Fibroblast of lung (primary cell): ENCODE results near the gene SEC23A. TPM values are rescaled to one million over a fixed set of nuclear protein-coding genes. Genes with fewer than 3 reads are reported as not detected.

Experiments
- DNase-seq, 2 donors: peaks; one replicate each; pipeline versions ENCODE4 v3.0.0 to v3.0.0-alpha.2; 2010; ENCODE audit warnings: low read depth in 2 of 2
- H2AFZ ChIP-seq: 2 replicates; pipeline ENCODE4 v1.5.1; 2012; ENCODE audit warnings: low read length, control low read depth, inconsistent platforms
- H3K27ac ChIP-seq: 2 replicates; pipeline ENCODE4 v1.5.1; 2011; ENCODE audit warnings: low read length, control low read depth; ENCODE audit not compliant: insufficient read depth
- H3K27me3 ChIP-seq: 2 replicates; pipeline ENCODE4 v1.5.1; 2011; ENCODE audit warnings: mild to moderate bottlenecking, low read length; ENCODE audit not compliant: control insufficient read depth, insufficient read depth
- H3K36me3 ChIP-seq: 2 replicates; pipeline ENCODE4 v1.5.1; 2011; ENCODE audit warnings: low read length; ENCODE audit not compliant: control insufficient read depth, insufficient read depth
- H3K4me1 ChIP-seq: 2 replicates; pipeline ENCODE4 v1.5.1; 2011; ENCODE audit warnings: low read length; ENCODE audit not compliant: control insufficient read depth, insufficient read depth; ENCODE audit errors: extremely low read depth
- H3K4me2 ChIP-seq: 2 replicates; pipeline ENCODE4 v1.5.1; 2011; ENCODE audit warnings: low read length, control low read depth; ENCODE audit not compliant: insufficient read depth; ENCODE audit errors: extremely low read depth
- H3K4me3 ChIP-seq, 4 experiments: fragments of 200-600 bp in 1 of 4; sonication (generic) in 1 of 4; replicated peaks in 1 of 4; 2 replicates each; pipeline ENCODE4 v1.5.1; 2011 to 2016; ENCODE audit warnings: low read length in 4 of 4, low read depth in 3 of 4, mild to moderate bottlenecking in 3 of 4, control low read depth in 2 of 4, inconsistent platforms in 1 of 4, mixed read lengths in 1 of 4; ENCODE audit not compliant: insufficient read depth in 1 of 4; ENCODE audit errors: control extremely low read depth in 1 of 4
- H3K79me2 ChIP-seq: 2 replicates; pipeline ENCODE4 v1.5.1; 2012; ENCODE audit warnings: mild to moderate bottlenecking, low read length, inconsistent platforms; ENCODE audit not compliant: control insufficient read depth, insufficient read depth
- H3K9ac ChIP-seq: 2 replicates; pipeline ENCODE4 v1.5.1; 2011; ENCODE audit warnings: mild to moderate bottlenecking, low read length, control low read depth; ENCODE audit not compliant: insufficient read depth
- H3K9me3 ChIP-seq: 2 replicates; pipeline ENCODE4 v1.5.1; 2012; ENCODE audit warnings: low read depth, low read length; ENCODE audit not compliant: control insufficient read depth, insufficient read depth
- H4K20me1 ChIP-seq: 2 replicates; pipeline ENCODE4 v1.5.1; 2011; ENCODE audit warnings: low read length; ENCODE audit not compliant: control insufficient read depth, insufficient read depth; ENCODE audit errors: extremely low read depth
- EZH2 ChIP-seq: IDR thresholded peaks from 2 replicates; pipeline ENCODE4 v1.5.1; 2012; ENCODE audit warnings: low read length, control low read depth, mild to moderate bottlenecking; ENCODE audit errors: missing control alignments
- polyA plus RNA-seq, 2 donors: library from polyadenylated mRNA; depleted of rRNA in 1 of 2; stranded (reverse) in 1 of 2; unstranded in 1 of 2; fragments of >200 nt; gene quantifications; 2 replicates each; pipeline ENCODE4 v1.2.1, GENCODE V29; 2011 to 2012; ENCODE audit warnings: missing spikeins in 1 of 2
- total RNA-seq: library from RNA; depleted of rRNA; stranded (reverse); fragments of >200 nt; gene quantifications from 2 replicates; pipeline ENCODE4 v1.2.1, GENCODE V29; 2014
- TF ChIP-seq, protein P1 (sequence below), 2 donors: IDR thresholded peaks in 1 of 2; conservative IDR thresholded peaks in 1 of 2; 1 replicate in 1 of 2; 2 replicates in 1 of 2; pipeline ENCODE4 v1.5.1; 2011 to 2012; ENCODE audit warnings: low read length in 2 of 2, control low read depth in 1 of 2, inconsistent platforms in 1 of 2, low read depth in 1 of 2, mild to moderate bottlenecking in 1 of 2

SEC23A gene
- total and polyA plus RNA-seq, 2 donors (not counting 1 experiment from before 2014, with no cell fraction given), result 271 to 287 TPM

DNA sequence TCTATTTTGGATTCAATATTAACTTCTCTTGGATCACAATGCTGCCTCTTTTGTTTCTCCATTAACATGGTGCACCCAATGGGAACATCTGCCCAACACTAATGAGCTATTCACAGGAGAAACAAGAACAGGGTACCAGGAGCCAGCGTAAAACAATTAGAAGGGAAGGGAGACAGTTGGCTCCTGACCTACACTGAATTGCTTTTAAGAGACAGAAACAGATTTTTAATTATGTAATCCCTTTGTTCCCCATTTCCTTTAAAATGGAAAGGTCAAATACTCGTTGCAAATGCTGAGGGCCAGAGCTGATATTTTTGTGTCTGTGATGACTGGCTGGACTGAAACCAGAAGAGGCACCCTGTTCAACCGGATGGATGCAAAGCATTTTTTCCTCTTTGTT is 108.3 kb downstream of the SEC23A start:
- Histone ChIP-seq H3K36me3 (no peaks in the 10 kb centered on the region), H3K27me3 (no peaks in the 10 kb centered on the region), H2AFZ (no peak overlapping the region), H3K79me2 (no peaks in the 10 kb centered on the region), H3K4me2 (no peak overlapping the region), H3K4me1 (no peaks in the 10 kb centered on the region), H3K27ac (no peak overlapping the region), H4K20me1 (no peaks in the 10 kb centered on the region), H3K9me3 (no peaks in the 10 kb centered on the region), H3K9ac (no peak overlapping the region), H3K4me3 (no peak overlapping the region)
- no peak for DNase-seq
- TF ChIP-seq, protein P1, sequence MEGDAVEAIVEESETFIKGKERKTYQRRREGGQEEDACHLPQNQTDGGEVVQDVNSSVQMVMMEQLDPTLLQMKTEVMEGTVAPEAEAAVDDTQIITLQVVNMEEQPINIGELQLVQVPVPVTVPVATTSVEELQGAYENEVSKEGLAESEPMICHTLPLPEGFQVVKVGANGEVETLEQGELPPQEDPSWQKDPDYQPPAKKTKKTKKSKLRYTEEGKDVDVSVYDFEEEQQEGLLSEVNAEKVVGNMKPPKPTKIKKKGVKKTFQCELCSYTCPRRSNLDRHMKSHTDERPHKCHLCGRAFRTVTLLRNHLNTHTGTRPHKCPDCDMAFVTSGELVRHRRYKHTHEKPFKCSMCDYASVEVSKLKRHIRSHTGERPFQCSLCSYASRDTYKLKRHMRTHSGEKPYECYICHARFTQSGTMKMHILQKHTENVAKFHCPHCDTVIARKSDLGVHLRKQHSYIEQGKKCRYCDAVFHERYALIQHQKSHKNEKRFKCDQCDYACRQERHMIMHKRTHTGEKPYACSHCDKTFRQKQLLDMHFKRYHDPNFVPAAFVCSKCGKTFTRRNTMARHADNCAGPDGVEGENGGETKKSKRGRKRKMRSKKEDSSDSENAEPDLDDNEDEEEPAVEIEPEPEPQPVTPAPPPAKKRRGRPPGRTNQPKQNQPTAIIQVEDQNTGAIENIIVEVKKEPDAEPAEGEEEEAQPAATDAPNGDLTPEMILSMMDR (conservative IDR thresholded peaks at IDR 0.05 in 1 of 2, IDR thresholded peaks at IDR 0.05 in 1 of 2; ENCODE audit: low read depth in 1 of 2, low read length in 2 of 2), result no peak
- TF ChIP-seq EZH2, result no peak

DNA sequence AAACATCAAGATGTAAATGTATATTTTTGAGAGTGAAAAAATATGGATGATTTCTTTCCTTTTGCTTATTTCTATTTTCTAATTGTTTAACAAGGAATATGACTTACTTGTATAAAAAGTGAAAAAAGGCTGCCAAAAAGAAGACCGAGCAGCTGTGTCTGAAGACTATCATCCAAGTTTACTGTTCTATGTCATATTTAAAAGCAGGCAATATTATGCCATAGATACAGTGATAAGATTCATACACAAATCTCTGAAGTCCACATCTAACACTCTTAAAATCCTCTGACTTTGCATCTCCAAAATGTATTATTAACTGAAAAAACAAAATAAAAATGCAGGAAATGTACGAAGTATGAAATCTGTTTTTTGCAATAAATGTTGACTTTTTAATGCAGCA is 109.1 kb downstream of the SEC23A start:
- H3K27me3 ChIP-seq, result no peaks in the 10 kb centered on the region
- H3K4me2 ChIP-seq, result no peak overlapping the region
- no peaks in the 10 kb centered on the region for H3K9me3 ChIP-seq
- no peaks in the 10 kb centered on the region for H3K79me2 ChIP-seq
- no peak for DNase-seq
- H3K9ac ChIP-seq, result no peak overlapping the region
- H3K27ac ChIP-seq, result no peak overlapping the region
- H3K4me1 ChIP-seq, result no peaks in the 10 kb centered on the region
- no peak overlapping the region for H3K4me3 ChIP-seq
- no peak overlapping the region for H2AFZ ChIP-seq
- TF ChIP-seq, protein P1 (conservative IDR thresholded peaks at IDR 0.05 in 1 of 2, IDR thresholded peaks at IDR 0.05 in 1 of 2; ENCODE audit: low read depth in 1 of 2, low read length in 2 of 2), result no peak
- no peak for TF ChIP-seq EZH2
- H3K36me3 ChIP-seq, result no peaks in the 10 kb centered on the region
- H4K20me1 ChIP-seq, result no peaks in the 10 kb centered on the region

DNA sequence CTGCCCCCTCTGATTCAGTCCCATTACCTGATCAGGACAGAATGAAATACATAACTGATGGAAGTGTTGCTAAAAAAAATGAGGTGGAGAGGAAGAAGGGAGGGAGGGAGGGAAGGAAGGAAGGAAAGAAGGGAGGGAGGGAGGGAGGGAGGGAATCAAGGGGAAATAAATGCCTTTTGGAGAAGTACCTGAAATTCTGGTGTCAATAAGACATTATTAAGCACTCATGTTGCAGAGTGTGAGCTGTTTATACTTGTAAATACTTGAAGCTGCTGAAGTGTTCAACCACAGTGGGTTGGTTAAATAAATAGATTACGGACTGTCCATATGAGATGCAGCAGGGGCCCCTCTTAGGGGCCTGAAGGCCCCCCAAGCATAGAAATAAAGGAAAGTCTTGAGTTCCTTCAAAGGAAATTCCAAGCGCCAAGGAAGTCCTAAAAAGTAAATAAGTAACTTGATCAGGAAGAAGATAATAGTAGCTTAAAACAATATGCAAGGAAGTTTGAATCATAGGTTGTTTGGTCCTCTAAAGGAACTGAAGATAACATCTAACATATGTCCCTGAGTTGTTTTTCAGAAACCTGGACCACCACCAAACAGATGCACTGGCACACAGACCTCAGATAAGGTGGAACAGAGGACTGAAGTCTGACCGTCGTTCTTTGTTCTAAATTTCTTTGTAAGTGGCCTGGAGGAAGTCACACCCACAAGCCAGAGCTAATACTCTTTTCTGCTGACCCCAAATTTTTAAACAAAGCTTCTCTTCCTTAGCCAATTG is 110.8 kb downstream of the SEC23A start:
- Histone ChIP-seq H3K4me2 (no peak overlapping the region), H3K4me3 (no peak overlapping the region), H3K79me2 (no peaks in the 10 kb centered on the region), H4K20me1 (no peaks in the 10 kb centered on the region), H3K27ac (no peak overlapping the region), H3K9ac (no peak overlapping the region), H3K9me3 (no peaks in the 10 kb centered on the region), H3K36me3 (no peaks in the 10 kb centered on the region), H3K27me3 (no peaks in the 10 kb centered on the region), H3K4me1 (no peaks in the 10 kb centered on the region), H2AFZ (no peak overlapping the region)
- peak in 1 of 2 donors; percentile 11 for DNase-seq
- TF ChIP-seq, protein P1 (conservative IDR thresholded peaks at IDR 0.05 in 1 of 2, IDR thresholded peaks at IDR 0.05 in 1 of 2; ENCODE audit: low read depth in 1 of 2, low read length in 2 of 2), result no peak
- TF ChIP-seq EZH2, result no peak
